WTC11 (cell line): ENCODE measurements around the gene SUB1. TPM values are rescaled to one million over a fixed set of nuclear protein-coding genes. Genes with fewer than 3 reads are reported as not detected.

Experiments
- ATAC-seq: fragments of 200-7000 bp; cut with Tn5 transposase; 2 replicates; pipeline ENCODE4 v1.10.0; 2021; ENCODE audit warnings: mild to moderate bottlenecking, moderate library complexity
- CTCF ChIA-PET: fragments of 300-600 bp; sonication (Branson Sonifier 250); formaldehyde crosslinking; loops from one replicate; lab custom pipeline; 2021; ENCODE audit warnings: antibody characterized with exemption; lab: Charles Lee
- POLR2A ChIA-PET: fragments of 350-600 bp; sonication (Branson Sonifier 250); formaldehyde crosslinking; loops from one replicate; lab custom pipeline; 2021; ENCODE audit warnings: antibody characterized with exemption; lab: Charles Lee
- DNase-seq: peaks from one replicate; pipeline ENCODE4 v3.0.0; 2021; ENCODE audit warnings: low spot score
- H3K27ac Mint-ChIP-seq: 2 replicates; pipeline ENCODE4 v1.8.0; 2021; ENCODE audit warnings: mixed read lengths
- H3K27me3 Mint-ChIP-seq: 2 replicates; pipeline ENCODE4 v1.8.0; 2021; ENCODE audit warnings: low read depth, mild to moderate bottlenecking, moderate library complexity, mixed read lengths
- H3K36me3 Mint-ChIP-seq: 2 replicates; pipeline ENCODE4 v1.8.0; 2021; ENCODE audit warnings: mixed read lengths
- H3K4me1 Mint-ChIP-seq: 2 replicates; pipeline ENCODE4 v1.8.0; 2022; ENCODE audit warnings: mixed read lengths
- H3K4me3 Mint-ChIP-seq: 2 replicates; pipeline ENCODE4 v1.8.0; 2021; ENCODE audit warnings: mild to moderate bottlenecking, moderate library complexity, mixed read lengths
- H3K9me3 Mint-ChIP-seq: 2 replicates; pipeline ENCODE4 v1.8.0; 2021; ENCODE audit warnings: mixed read lengths
- ATF1 ChIP-seq: sonication (generic); formaldehyde crosslinking; IDR thresholded peaks from 2 replicates; pipeline ENCODE4 v1.8.1; 2023; ENCODE audit warnings: mild to moderate bottlenecking, moderate library complexity, missing genetic modification reagents
- CREB1 ChIP-seq: sonication (generic); formaldehyde crosslinking; IDR thresholded peaks from 2 replicates; pipeline ENCODE4 v1.8.0; 2023; ENCODE audit warnings: mild to moderate bottlenecking, missing genetic modification reagents
- ETV6 ChIP-seq: sonication (generic); formaldehyde crosslinking; IDR thresholded peaks from 2 replicates; pipeline ENCODE4 v1.8.1; 2022; ENCODE audit warnings: mild to moderate bottlenecking, missing genetic modification reagents
- FOXJ3 ChIP-seq: sonication (generic); formaldehyde crosslinking; IDR thresholded peaks from 2 replicates; pipeline ENCODE4 v1.9.0; 2021; ENCODE audit warnings: missing genetic modification reagents, mild to moderate bottlenecking, borderline replicate concordance
- FOXP1 ChIP-seq: sonication (generic); formaldehyde crosslinking; IDR thresholded peaks from 2 replicates; pipeline ENCODE4 v1.8.0; 2022; ENCODE audit warnings: missing genetic modification reagents, mild to moderate bottlenecking, moderate library complexity, borderline replicate concordance
- GABPB1 ChIP-seq: sonication (generic); formaldehyde crosslinking; IDR thresholded peaks from 2 replicates; pipeline ENCODE4 v1.8.1; 2023; ENCODE audit warnings: mild to moderate bottlenecking, missing genetic modification reagents
- NR1H2 ChIP-seq: sonication (generic); formaldehyde crosslinking; IDR thresholded peaks from 2 replicates; pipeline ENCODE4 v1.9.0; 2021; ENCODE audit warnings: mild to moderate bottlenecking, moderate library complexity, missing genetic modification reagents
- NR2C2 ChIP-seq: sonication (generic); formaldehyde crosslinking; IDR thresholded peaks from 2 replicates; pipeline ENCODE4 v1.8.0; 2022; ENCODE audit warnings: mild to moderate bottlenecking, missing genetic modification reagents
- OVOL2 ChIP-seq: fragments of 250-450 bp; sonication (Bioruptor Pico); IDR thresholded peaks from 2 replicates; pipeline ENCODE4 v1.9.0; 2021; ENCODE audit warnings: mild to moderate bottlenecking, borderline replicate concordance
- SMAD4 ChIP-seq: sonication (generic); formaldehyde crosslinking; IDR thresholded peaks from 2 replicates; pipeline ENCODE4 v1.8.0; 2022; ENCODE audit warnings: mild to moderate bottlenecking, missing genetic modification reagents
- TCF7 ChIP-seq: sonication (generic); formaldehyde crosslinking; IDR thresholded peaks from 2 replicates; pipeline ENCODE4 v1.8.0; 2022; ENCODE audit warnings: mild to moderate bottlenecking, low read depth, missing genetic modification reagents, moderate library complexity
- TP53 ChIP-seq: sonication (generic); formaldehyde crosslinking; IDR thresholded peaks from 2 replicates; pipeline ENCODE4 v1.8.1; 2023; ENCODE audit warnings: mild to moderate bottlenecking, missing genetic modification reagents
- ZNF138 ChIP-seq: sonication (generic); formaldehyde crosslinking; conservative IDR thresholded peaks from 2 replicates; pipeline ENCODE4 v1.8.1; 2022; ENCODE audit warnings: mild to moderate bottlenecking, moderate library complexity, missing genetic modification reagents
- ZNF423 ChIP-seq: fragments of 250-450 bp; sonication (Bioruptor Pico); IDR thresholded peaks from 2 replicates; pipeline ENCODE4 v2.1.2; 2022; ENCODE audit warnings: mild to moderate bottlenecking, moderate library complexity
- total RNA-seq: library from RNA; stranded (reverse); gene quantifications from 3 replicates; pipeline ENCODE4 v1.2.3, GENCODE V29; 2021
- TF ChIP-seq, protein P1 (sequence below): sonication (generic); formaldehyde crosslinking; IDR thresholded peaks from 2 replicates; pipeline ENCODE4 v1.8.0; 2023; ENCODE audit warnings: missing genetic modification reagents
- TF ChIP-seq, protein P2 (sequence below): sonication (generic); formaldehyde crosslinking; IDR thresholded peaks from 2 replicates; pipeline ENCODE4 v1.8.1; 2023; ENCODE audit warnings: mild to moderate bottlenecking, missing genetic modification reagents, moderate library complexity
- TF ChIP-seq, protein P3 (sequence below): sonication (generic); formaldehyde crosslinking; IDR thresholded peaks from 2 replicates; pipeline ENCODE4 v1.8.0; 2022; ENCODE audit warnings: mild to moderate bottlenecking, missing genetic modification reagents
- TF ChIP-seq, protein P4 (sequence below): sonication (generic); formaldehyde crosslinking; IDR thresholded peaks from 2 replicates; pipeline ENCODE4 v1.8.1; 2023; ENCODE audit warnings: mild to moderate bottlenecking, missing genetic modification reagents, moderate library complexity
- TF ChIP-seq, protein P5 (sequence below): fragments of 250-450 bp; sonication (Bioruptor Pico); IDR thresholded peaks from 2 replicates; pipeline ENCODE4 v1.9.0; 2021; ENCODE audit warnings: mild to moderate bottlenecking
- TF ChIP-seq, protein P6 (sequence below): sonication (generic); formaldehyde crosslinking; IDR thresholded peaks from 2 replicates; pipeline ENCODE4 v1.8.1; 2023; ENCODE audit warnings: mild to moderate bottlenecking, moderate library complexity, missing genetic modification reagents
- TF ChIP-seq, protein P7 (sequence below): sonication (generic); formaldehyde crosslinking; IDR thresholded peaks from 2 replicates; pipeline ENCODE4 v1.8.1; 2022; ENCODE audit warnings: low read depth, missing genetic modification reagents, borderline replicate concordance
- TF ChIP-seq, protein P8 (sequence below): fragments of 200-600 bp; IDR thresholded peaks from 2 replicates; pipeline ENCODE4 v1.8.0; 2022; ENCODE audit warnings: antibody characterized with exemption

The SUB1 gene
- total RNA-seq, 1 experiment from 2014 or later, result 258 TPM

DNA sequence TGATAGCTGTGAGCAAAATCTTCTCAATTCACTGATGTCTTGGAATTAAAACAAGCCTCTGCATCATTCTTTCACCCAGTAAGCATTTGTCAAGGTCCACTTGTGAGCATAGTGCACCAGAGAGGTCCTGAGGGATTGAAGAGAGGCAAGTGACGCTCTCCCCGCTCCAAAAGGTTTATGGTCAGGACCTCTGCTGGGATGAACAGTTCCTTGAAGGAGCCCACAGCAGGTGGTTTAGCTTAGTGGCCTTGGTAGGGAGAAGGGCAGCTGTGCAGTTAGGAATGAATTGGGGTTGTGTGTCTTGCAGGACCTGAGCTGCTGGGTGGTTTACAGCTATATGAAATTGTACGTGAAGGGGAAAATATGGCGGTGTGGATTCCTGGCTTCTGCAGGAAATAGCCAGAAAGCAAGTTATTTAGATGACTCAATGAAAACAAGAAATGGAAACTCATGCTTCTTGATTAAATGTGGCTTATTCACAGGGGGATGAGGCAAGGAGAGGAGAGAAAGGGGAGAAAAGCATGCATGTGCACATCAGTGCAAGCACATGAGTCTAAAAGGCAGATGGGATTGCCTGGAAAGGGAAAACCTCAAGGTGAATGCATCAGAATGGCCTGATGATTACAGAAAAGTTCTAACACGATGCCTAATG lies 42.0 kb downstream of the SUB1 start:
- DNase-seq (no peak), ATAC-seq (no peak)
- ChIA-PET CTCF (no interaction called here), POLR2A (no interaction called here)
- Mint-ChIP-seq H3K4me1 (peaks cover 4% of the 10 kb centered on the region; the same call in 1 of the 2 replicates), H3K27me3 (no peaks in the 10 kb centered on the region), H3K27ac (no peak overlapping the region), H3K36me3 (no peaks in the 10 kb centered on the region), H3K4me3 (no peak overlapping the region), H3K9me3 (no peaks in the 10 kb centered on the region)
- TF ChIP-seq TP53 (CRISPR knock-in tag) (no peak), ATF1 (CRISPR knock-in tag) (no peak), ZNF138 (CRISPR knock-in tag) (no peak), FOXP1 (CRISPR knock-in tag) (no peak), TCF7 (no peak), ZNF423 (CRISPR knock-in tag) (no peak), SMAD4 (no peak), FOXJ3 (CRISPR knock-in tag) (no peak)
- TF ChIP-seq, protein P1, sequence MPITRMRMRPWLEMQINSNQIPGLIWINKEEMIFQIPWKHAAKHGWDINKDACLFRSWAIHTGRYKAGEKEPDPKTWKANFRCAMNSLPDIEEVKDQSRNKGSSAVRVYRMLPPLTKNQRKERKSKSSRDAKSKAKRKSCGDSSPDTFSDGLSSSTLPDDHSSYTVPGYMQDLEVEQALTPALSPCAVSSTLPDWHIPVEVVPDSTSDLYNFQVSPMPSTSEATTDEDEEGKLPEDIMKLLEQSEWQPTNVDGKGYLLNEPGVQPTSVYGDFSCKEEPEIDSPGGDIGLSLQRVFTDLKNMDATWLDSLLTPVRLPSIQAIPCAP (CRISPR knock-in tag), result no peak
- TF ChIP-seq, protein P2, sequence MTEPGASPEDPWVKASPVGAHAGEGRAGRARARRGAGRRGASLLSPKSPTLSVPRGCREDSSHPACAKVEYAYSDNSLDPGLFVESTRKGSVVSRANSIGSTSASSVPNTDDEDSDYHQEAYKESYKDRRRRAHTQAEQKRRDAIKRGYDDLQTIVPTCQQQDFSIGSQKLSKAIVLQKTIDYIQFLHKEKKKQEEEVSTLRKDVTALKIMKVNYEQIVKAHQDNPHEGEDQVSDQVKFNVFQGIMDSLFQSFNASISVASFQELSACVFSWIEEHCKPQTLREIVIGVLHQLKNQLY (CRISPR knock-in tag), result no peak
- TF ChIP-seq, protein P3, sequence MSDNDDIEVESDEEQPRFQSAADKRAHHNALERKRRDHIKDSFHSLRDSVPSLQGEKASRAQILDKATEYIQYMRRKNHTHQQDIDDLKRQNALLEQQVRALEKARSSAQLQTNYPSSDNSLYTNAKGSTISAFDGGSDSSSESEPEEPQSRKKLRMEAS (CRISPR knock-in tag), result no peak
- TF ChIP-seq, protein P4, sequence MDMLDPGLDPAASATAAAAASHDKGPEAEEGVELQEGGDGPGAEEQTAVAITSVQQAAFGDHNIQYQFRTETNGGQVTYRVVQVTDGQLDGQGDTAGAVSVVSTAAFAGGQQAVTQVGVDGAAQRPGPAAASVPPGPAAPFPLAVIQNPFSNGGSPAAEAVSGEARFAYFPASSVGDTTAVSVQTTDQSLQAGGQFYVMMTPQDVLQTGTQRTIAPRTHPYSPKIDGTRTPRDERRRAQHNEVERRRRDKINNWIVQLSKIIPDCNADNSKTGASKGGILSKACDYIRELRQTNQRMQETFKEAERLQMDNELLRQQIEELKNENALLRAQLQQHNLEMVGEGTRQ (CRISPR knock-in tag), result no peak
- TF ChIP-seq, protein P5, sequence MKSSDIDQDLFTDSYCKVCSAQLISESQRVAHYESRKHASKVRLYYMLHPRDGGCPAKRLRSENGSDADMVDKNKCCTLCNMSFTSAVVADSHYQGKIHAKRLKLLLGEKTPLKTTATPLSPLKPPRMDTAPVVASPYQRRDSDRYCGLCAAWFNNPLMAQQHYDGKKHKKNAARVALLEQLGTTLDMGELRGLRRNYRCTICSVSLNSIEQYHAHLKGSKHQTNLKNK (CRISPR knock-in tag), result no peak

DNA sequence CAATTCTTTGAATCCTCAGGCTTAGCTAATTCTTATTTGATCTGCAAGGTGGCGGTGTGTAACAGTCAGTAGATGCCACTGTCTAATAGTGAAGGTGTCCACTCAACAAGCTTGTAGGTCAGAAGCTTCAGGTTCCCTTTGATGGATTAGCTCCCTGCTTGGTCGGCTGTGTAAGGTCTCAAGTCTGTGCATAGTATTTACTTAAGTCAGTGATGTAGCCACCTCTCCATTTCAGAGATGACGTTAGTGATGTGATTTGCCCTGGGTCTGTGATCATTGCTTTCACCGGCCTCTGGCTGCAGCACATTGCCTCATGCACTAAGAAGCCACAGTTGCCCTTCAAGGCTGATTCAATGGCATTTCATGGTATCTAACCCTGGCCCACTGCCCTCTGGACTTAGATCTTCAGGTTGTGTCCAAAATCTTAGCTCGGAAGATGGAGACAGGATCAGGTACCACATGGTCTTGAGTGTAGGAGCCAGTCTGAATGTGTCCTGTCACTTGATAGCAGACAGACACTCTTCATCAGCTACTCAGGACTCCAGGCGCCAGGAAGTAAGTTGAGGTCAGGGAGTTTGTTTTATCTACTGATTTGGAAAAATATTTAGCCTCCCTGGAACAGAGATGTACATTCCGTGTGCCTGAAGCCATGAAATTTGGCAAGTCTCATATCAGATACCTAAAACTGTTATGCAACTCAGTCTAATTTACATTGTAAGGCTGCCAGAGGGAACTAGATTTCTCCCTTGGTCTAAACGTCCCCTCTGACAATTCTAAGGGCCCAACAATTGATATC lies 42.9 kb downstream of the SUB1 start:
- H3K9me3 Mint-ChIP-seq, result no peaks in the 10 kb centered on the region
- DNase-seq (no peak), ATAC-seq (no peak)
- no peak overlapping the region for H3K27ac Mint-ChIP-seq
- H3K4me1 Mint-ChIP-seq, result peaks cover 4% of the 10 kb centered on the region; the same call in 1 of the 2 replicates
- H3K36me3 Mint-ChIP-seq, result no peaks in the 10 kb centered on the region
- no peaks in the 10 kb centered on the region for H3K27me3 Mint-ChIP-seq
- no peak for TF ChIP-seq CREB1 (CRISPR knock-in tag)
- POLR2A ChIA-PET, result no interaction called here
- H3K4me3 Mint-ChIP-seq, result no peak overlapping the region
- CTCF ChIA-PET, result no interaction called here

DNA sequence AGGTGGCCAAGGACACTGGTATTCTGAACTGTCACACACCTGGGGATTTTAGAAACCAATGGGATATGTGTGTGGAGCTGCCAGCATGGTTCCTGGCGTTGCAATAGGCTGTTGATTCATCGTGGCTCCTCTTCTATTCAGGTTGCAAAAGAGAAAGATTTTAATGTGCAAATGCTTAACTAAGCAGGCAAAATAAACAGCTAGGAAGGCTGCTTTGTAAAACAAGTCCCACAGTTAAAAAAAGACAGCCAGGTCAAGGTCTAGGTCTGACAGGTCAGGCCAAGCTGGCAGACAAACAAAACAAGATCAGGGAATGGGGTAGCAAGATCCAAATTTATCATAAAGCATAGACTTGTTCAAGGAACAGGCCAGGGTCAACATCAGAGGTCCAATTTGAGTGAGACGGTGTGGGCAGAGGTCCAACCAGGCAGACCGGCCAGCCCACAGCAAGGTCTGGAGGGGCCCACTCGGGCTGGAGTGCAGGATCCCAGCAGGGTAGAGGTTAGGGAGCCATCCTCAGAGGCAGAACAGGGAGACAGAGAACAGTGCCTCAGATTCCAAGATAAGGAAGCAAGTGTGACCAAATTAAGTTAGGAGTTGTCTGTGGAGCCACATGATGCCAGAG lies 45.6 kb downstream of the SUB1 start:
- Mint-ChIP-seq H3K4me1 (peaks cover 4% of the 10 kb centered on the region; the same call in 1 of the 2 replicates), H3K4me3 (no peak overlapping the region), H3K9me3 (no peaks in the 10 kb centered on the region), H3K36me3 (no peaks in the 10 kb centered on the region), H3K27me3 (no peaks in the 10 kb centered on the region), H3K27ac (no peak overlapping the region)
- ATAC-seq (no peak), DNase-seq (no peak)
- ChIA-PET POLR2A (no interaction called here), CTCF (interaction anchor here (1.1 to 2.0 kb wide), 2 partner anchors 141 to 286 kb away, joined by 3 to 5 read pairs; no protein-coding TSS in a partner anchor)
- TF ChIP-seq, protein P6, sequence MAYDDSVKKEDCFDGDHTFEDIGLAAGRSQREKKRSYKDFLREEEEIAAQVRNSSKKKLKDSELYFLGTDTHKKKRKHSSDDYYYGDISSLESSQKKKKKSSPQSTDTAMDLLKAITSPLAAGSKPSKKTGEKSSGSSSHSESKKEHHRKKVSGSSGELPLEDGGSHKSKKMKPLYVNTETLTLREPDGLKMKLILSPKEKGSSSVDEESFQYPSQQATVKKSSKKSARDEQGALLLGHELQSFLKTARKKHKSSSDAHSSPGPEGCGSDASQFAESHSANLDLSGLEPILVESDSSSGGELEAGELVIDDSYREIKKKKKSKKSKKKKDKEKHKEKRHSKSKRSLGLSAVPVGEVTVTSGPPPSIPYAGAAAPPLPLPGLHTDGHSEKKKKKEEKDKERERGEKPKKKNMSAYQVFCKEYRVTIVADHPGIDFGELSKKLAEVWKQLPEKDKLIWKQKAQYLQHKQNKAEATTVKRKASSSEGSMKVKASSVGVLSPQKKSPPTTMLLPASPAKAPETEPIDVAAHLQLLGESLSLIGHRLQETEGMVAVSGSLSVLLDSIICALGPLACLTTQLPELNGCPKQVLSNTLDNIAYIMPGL (CRISPR knock-in tag), result no peak
- TF ChIP-seq NR2C2 (no peak), GABPB1 (CRISPR knock-in tag) (no peak), NR1H2 (CRISPR knock-in tag) (no peak), OVOL2 (CRISPR knock-in tag) (no peak), ZNF423 (CRISPR knock-in tag) (no peak), ETV6 (no peak)
- TF ChIP-seq, protein P7, sequence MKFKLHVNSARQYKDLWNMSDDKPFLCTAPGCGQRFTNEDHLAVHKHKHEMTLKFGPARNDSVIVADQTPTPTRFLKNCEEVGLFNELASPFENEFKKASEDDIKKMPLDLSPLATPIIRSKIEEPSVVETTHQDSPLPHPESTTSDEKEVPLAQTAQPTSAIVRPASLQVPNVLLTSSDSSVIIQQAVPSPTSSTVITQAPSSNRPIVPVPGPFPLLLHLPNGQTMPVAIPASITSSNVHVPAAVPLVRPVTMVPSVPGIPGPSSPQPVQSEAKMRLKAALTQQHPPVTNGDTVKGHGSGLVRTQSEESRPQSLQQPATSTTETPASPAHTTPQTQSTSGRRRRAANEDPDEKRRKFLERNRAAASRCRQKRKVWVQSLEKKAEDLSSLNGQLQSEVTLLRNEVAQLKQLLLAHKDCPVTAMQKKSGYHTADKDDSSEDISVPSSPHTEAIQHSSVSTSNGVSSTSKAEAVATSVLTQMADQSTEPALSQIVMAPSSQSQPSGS (CRISPR knock-in tag), result no peak
- TF ChIP-seq, protein P8, sequence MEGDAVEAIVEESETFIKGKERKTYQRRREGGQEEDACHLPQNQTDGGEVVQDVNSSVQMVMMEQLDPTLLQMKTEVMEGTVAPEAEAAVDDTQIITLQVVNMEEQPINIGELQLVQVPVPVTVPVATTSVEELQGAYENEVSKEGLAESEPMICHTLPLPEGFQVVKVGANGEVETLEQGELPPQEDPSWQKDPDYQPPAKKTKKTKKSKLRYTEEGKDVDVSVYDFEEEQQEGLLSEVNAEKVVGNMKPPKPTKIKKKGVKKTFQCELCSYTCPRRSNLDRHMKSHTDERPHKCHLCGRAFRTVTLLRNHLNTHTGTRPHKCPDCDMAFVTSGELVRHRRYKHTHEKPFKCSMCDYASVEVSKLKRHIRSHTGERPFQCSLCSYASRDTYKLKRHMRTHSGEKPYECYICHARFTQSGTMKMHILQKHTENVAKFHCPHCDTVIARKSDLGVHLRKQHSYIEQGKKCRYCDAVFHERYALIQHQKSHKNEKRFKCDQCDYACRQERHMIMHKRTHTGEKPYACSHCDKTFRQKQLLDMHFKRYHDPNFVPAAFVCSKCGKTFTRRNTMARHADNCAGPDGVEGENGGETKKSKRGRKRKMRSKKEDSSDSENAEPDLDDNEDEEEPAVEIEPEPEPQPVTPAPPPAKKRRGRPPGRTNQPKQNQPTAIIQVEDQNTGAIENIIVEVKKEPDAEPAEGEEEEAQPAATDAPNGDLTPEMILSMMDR, result no peak
